GM19463 (cell line): Measurements from ENCODE around the gene RHOB.

Experiments
- ATAC-seq: cut with Tn5 transposase; IDR thresholded peaks from one replicate; pipeline ENCODE4 v1.9.1; 2021; ENCODE audit warnings: mild to moderate bottlenecking, moderate library complexity; ENCODE audit not compliant: unreplicated experiment

RHOB gene

GRCh38 chr2:20436716-20437470 is 10.0 kb upstream of the RHOB start:
- ATAC-seq = no peak

GRCh38 chr2:20438334-20439192 is 8.3 kb upstream of the RHOB start:
- ATAC-seq = no peak

GRCh38 chr2:20439193-20439475 is 7.7 kb upstream of the RHOB start:
- ATAC-seq = no peak

- no peak for ATAC-seq
These were observed 7.4 kb upstream of the RHOB start for GRCh38 chr2:20439503-20439902.

- no peak for ATAC-seq
These were observed 6.8 kb upstream of the RHOB start for GRCh38 chr2:20440001-20440560.

- no peak for ATAC-seq
These were observed 3.5 kb upstream of the RHOB start for GRCh38 chr2:20443276-20443920.

GRCh38 chr2:20444101-20444992 is 2.5 kb upstream of the RHOB start:
- no peak for ATAC-seq

- ATAC-seq = no peak
These were observed 1.6 kb upstream of the RHOB start for GRCh38 chr2:20444993-20445910.

- no peak for ATAC-seq
These were observed 488 bp upstream of the RHOB start for GRCh38 chr2:20446255-20446916.

- ATAC-seq = peak; percentile 2
These were observed 767 bp downstream of the RHOB start for GRCh38 chr2:20447437-20448245.

- no peak for ATAC-seq
These were observed 1.5 kb downstream of the RHOB start for GRCh38 chr2:20448246-20448976.

- ATAC-seq = no peak
These were observed 2.1 kb downstream of the RHOB start for GRCh38 chr2:20448977-20449306.

- ATAC-seq = no peak
These were observed 2.8 kb downstream of the RHOB start for GRCh38 chr2:20449501-20450200.

GRCh38 chr2:20450201-20450999 is 3.5 kb downstream of the RHOB start:
- no peak for ATAC-seq

GRCh38 chr2:20451000-20451290 is 4.1 kb downstream of the RHOB start:
- ATAC-seq = no peak

GRCh38 chr2:20451341-20451740 is 4.5 kb downstream of the RHOB start:
- no peak for ATAC-seq
